Activated CD8-positive, alpha-beta memory T cell treated with anti-CD3 and anti-CD28 coated beads, Interleukin-2, amount 50 U/mL, for 24 hours (primary cell): ENCODE results near the gene SDK1.

Experiments used
- DNase-seq: peaks from one replicate; pipeline ENCODE4 v3.0.0-alpha.2; 2020; ENCODE audit errors: extremely low read depth

SDK1 gene

DNA sequence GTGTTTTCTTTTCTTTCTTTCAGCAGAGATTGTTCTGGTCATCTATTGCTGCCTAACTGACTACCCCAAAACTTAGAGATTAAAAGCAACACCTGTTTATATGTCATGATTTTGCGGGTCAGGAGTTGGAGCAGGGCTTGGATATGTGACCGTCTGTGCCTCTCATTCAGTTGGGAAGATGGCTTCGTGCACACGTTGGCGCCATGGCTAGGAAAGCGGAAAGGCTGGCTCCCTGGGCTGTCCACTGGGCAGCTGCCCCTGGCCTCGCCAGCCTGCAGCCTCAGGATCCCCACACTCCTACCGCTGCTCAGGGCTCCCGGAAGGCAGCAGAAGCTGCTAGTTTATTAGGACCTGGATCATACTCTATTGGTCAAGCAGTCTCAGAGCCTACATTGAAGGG lies 742.9 kb downstream of the SDK1 start:
- no peak for DNase-seq

- DNase-seq = no peak
Observed at GRCh38 chr7:4045450-4045849, 744.4 kb downstream of the SDK1 start.

DNA sequence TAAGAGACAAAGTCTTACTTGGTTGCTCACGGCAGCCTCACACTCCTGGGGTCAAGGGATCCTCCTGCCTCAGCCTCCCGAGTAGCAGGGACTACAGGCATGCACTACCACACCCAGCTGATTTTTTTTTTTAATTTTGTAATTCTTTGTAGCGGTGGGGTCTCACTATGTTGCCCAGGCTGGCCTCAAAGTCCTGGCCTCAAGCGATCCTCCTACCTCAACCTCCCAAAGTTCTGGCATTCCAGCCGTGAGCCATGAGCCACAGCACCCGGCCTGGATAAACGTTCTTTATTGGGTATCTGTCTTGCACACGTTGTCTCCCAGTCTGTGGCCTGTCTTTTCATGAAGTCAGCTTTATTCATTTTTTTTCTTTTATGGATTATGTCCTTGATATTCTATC lies 744.9 kb downstream of the SDK1 start:
- no peak for DNase-seq

GRCh38 chr7:4048336-4048735 lies 747.3 kb downstream of the SDK1 start:
- no peak for DNase-seq

- DNase-seq = no peak
Observed at GRCh38 chr7:4049202-4049601, 748.1 kb downstream of the SDK1 start.

DNA sequence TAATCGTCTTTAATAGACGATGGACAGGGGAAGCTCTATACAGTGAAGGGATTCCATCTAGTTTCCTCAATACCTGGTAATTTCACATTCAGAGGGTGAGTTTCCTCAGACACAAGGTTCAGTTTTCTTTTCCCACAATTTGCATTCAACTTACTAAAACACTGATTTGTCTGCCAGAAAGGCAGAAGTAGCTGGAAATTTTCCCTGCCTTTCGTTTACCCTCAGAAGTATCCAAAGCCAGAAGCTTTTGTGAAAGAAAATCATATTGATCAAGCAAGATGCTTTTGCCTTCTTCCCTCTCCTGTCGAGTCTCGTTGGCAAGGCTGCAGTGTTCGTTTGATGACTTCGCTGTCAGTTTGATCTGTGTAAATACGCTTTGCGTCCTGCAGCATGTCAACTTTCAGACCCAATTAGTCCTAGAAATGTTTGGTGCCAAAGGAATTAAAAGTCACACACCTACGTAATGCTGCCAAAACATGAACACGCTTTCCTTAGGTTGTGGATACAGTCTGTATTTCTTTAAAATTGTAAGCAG lies 749.1 kb downstream of the SDK1 start:
- no peak for DNase-seq

DNA sequence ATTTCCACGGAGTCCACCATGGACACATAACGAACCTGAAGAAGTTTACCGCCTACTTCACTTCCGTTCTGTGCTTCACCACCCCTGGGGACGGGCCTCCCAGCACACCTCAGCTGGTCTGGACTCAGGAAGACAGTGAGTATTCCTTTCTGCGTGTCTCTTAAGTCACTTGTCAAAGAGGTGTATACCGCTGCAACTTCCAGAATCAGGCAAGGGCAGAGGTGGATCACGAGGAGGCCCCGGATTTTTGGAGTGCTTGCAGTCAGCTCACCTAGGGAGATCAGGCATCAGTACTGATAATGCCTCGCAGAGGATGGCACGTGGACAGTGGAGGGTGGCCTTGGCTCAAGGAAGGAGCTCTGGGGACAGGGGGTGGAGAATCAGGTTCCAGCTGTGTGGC lies 750.6 kb downstream of the SDK1 start:
- no peak for DNase-seq

DNA sequence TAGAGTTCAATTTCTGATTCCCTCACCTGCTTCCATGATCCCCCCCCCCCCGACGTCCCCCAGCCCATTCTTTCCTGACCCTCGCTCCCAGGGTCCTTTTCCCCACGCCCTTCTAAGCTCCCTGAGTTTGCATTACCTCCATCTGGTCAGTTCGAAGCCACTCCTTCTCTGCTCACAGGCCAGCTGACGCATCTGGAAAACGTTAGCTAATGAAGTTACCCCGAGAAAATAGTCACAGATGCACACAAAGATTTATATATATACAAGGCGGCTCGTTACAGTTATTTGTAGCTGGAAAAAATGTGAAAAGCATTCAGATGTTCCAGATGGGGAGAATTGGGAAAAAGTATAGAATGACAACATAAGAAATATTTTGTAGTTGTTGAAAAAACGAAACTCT lies 751.1 kb downstream of the SDK1 start:
- no peak for DNase-seq

- no peak for DNase-seq
Observed at GRCh38 chr7:4054158-4054557, 753.1 kb downstream of the SDK1 start.

GRCh38 chr7:4056552-4057288 lies 755.7 kb downstream of the SDK1 start:
- no peak for DNase-seq

- no peak for DNase-seq
Observed at GRCh38 chr7:4057289-4057616, 756.2 kb downstream of the SDK1 start.

DNA sequence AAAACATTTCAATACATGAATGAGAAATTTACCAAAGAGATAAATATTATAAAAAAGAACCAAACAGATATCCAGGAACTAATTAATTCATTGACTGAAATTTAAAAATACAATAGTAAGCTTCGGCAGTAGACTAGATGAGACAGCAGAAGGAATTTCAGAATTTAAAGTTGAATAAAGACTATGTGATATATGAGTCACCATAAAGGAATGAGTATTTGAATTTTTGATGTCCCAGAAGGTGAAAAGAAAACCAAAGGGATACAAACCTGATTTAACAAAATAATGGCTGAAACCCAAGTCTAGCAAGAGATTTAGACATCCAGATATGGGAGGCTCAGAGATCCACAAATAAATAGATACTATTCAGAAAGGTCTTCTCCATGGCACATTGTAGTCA lies 757.1 kb downstream of the SDK1 start:
- no peak for DNase-seq

GRCh38 chr7:4065190-4065589 lies 764.1 kb downstream of the SDK1 start:
- DNase-seq = no peak

GRCh38 chr7:4066206-4066605 lies 765.2 kb downstream of the SDK1 start:
- no peak for DNase-seq

GRCh38 chr7:4066626-4067475 lies 765.8 kb downstream of the SDK1 start:
- DNase-seq = no peak

GRCh38 chr7:4067476-4067760 lies 766.4 kb downstream of the SDK1 start:
- DNase-seq = no peak

- DNase-seq = no peak
Observed at GRCh38 chr7:4067874-4068273, 766.8 kb downstream of the SDK1 start.

GRCh38 chr7:4068286-4068685 lies 767.2 kb downstream of the SDK1 start:
- DNase-seq = no peak

DNA sequence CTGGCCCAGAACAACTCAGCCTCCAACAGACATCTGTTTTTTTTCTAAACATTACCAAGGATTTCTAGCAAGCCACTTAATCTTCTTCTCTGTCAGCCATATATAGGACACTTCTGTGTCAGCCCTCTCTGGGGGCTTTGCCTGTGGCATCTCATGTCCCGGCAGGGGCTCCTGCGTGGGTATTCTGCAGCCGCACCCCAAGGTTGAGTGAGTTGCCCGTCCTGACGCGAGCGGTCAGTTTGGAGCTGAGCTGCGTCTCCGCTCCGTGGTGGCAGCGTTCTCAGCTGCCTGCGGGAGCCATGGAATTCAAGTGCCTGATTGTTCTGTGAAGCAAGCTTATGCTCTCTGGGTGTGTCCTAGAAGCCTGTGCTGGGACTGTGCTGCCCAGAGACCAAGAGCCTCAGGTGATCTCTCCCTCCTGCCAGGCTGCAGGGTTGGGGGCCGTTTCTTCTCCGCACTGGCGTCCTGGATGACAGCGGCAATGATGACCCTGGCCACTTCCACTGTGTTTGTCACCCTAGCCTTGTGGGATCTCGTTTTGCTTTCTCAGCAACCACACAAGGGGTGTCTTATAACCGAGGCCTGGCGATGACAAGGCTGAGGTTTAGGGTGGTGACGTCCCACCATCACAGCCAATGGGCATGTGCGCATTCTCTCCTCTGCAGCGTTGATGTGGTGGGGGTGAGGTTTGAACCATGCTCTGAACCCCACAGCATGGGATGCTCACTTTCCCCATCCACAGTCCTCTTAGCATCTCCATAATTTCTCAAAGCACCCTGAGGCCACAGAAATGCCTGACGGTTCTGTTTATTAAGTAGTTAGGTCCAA lies 768.4 kb downstream of the SDK1 start:
- DNase-seq = no peak

DNA sequence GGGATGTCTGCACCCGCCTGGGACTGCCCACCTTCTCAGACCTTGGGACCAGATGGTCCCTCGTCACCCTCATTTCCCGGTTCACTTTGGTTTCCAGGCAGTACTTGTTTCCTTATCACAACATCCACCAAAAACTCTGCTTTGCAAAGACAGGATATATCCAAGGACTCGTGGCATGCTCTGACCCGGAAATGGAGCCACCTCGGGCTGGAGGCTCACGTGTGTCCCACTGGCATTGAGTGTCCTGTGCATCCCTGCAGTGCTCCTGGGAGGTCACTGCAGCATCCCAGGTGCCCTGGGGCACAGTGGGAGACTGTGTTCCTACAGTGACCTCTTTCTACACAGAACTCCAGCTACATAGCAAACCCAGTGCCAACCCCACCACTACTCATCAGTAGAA lies 769.2 kb downstream of the SDK1 start:
- no peak for DNase-seq

DNA sequence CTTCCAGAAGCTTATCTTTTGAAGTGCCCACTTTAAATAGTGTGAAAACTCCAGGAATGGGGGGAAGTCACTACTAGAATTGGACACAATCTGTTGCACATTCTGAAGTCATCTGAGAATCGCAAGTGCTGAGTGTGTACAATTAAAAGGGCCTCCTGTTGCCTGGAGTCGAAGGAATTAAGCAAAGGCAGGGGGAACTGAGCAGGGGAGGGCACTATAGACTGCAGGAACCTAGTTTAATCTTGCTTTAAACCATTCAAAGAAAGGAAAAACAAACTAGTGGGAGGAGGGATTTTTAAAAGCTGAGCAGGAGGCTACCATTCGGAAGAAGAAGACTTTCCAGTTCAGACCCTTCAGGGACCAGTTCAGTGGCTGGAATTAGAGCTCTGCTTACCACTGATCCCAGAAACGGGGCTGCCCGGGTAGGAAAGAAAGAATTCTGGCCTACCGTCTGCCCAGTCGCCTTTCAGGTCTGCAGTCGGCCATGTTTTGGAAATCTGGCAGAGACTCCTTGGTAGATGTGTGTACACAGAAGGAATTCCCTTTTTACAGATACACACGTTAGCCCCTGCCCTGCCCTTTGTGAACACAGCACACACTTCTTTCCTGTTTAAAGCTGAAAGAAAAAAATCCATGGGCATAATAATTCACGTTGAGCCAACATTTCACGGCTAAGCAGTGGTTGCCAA lies 770.5 kb downstream of the SDK1 start:
- DNase-seq = no peak
